NCI-H524 (cell line): ENCODE measurements around the gene LENG8.
"Not testable (repeated sequence)": the region's sequence is repeated elsewhere in the genome, so short reads cannot be mapped to it uniquely, and the experiment has no call there.

Experiments used
- DNase-seq, 2 experiments: peaks; one replicate each; lab custom pipeline; 2025; lab: John Stamatoyannopoulos, UW

The LENG8 gene

DNA sequence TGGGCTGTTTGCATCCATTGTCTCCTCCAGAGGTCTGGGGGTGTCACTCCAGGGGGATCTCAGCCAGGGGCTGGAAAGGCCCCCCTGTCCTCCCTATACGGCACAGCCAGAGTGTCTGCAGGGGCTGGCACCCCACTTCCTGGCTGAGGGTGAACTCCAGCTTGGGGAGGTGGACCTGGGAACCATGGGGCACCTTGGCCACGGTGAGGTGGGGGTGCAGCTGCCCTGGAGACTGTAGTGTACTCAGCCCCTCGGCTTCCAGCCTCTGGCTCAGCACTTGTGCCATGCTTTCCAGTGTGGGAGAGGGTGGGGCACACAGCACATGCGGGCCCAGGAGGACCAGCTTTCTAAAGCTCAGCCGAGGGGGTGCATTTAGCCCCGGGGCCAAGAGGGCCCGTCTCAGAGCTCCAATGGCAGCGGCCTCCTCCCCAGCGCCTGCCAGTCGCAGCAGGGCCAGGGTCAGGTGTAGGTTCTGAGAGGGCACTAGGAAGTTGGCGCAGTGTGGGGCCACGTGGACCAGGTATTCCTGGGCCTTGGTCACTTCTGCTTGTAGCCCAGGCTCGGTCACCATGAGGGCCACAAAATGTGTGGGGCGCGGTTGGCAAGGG is 13.2 kb downstream of the LENG8 start:
- DNase-seq, result no peak

DNA sequence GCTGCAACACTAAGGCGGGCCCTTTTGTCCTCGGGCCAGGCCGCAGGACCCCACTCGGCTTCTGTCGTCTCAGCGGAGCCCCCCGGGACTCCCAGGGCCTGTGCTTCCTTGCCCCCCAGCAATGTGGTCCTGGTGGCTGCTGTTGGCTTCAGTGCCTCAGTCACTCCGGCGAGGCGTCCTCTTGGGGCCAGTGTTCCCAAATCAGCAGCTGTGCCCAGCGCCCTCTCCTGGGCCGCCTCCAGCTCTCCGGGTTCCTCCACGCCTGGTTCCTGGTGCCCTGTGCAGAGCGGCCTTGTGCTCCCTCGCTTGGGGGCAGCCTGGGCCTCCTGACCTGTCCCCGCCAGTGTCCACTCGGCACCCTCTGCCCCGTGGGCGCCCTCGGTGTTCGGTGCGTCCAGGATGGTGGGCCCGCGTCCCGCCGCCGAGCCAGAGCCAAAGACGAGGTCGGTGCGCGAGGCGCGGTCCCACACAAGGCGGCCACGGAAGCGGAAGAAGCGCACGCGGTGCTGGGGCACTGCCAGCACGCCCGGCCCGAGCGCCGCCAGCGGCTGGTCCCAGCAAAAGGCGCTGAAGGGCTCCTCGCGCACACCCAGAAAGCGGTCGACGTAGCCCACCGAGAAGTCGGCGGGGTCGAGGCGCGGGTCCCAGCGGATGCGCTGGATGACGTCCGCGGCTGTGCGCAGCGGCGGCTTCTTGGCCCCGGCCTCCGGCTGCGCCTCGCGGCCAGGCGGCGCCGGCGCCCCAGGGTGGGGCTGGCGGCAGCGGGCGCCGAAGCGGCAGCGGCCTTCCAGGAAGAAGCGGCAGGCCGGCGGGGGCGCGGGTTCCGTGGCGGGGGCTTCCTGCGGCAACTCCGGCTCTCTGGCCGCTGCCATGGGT is 13.9 kb downstream of the LENG8 start:
- DNase-seq, result peak; percentile 60 to 70

DNA sequence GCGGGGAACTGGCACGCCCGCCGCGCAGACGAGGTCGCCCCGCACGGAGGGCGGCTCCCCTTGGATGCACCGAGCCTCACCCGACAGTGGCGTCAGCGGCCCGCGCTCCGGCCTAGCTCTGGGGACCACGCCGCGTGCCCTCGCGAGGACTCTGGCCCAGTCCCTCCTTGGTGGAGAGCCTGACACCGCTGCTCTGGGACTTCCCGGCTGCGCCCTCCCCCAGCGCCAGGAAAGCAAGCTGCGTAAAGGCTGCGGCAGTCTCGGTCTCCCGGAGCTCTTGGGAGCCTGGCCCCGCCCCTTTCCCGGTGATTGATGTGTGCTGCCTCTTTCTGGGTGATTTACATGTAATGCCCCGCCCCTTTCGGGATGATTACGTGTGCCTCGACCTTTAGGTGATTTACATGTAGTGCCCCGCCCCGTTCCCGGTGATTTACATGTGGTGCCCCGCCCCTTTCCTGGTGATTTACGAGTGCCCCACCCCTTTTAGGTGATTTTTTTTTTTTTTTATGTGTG is 14.6 kb downstream of the LENG8 start, which contains the start of gene LENG9:
LENG9 (minus strand) TSS at position 248 of the 513 bp plus-strand sequence. CDS start 252 bp downstream, outside the sequence.
- DNase-seq, result peak; percentile 62 to 76

DNA sequence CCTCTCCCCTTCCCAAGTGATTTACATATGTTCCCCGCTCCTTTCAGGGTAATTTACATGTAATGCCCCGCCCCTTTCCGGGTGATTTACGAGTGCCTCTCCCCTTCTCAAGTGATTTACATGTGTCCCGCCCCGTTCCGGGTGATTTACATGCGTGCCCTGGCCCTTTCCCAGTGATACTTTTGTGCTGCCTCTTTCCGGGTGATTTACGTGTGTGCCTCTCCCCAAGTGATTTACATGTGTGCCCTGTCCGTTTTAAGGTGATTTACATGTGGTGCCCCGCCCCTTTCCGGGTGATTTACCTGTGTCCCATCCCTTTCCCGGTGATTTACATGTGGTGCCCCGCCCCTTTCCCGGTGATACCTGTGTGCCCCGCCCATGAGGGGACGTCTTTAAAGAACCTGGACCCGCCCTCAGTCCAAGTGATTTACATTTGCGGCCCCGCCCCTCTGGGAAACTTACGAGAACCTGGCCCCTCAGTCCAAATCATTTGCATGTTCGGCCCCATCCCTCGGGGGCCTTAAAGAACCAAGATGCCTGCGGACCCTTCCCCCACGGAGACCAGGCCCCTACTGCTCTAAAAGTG is 15.1 kb downstream of the LENG8 start:
- peak in 1 of 2 experiments; percentile 65 for DNase-seq

DNA sequence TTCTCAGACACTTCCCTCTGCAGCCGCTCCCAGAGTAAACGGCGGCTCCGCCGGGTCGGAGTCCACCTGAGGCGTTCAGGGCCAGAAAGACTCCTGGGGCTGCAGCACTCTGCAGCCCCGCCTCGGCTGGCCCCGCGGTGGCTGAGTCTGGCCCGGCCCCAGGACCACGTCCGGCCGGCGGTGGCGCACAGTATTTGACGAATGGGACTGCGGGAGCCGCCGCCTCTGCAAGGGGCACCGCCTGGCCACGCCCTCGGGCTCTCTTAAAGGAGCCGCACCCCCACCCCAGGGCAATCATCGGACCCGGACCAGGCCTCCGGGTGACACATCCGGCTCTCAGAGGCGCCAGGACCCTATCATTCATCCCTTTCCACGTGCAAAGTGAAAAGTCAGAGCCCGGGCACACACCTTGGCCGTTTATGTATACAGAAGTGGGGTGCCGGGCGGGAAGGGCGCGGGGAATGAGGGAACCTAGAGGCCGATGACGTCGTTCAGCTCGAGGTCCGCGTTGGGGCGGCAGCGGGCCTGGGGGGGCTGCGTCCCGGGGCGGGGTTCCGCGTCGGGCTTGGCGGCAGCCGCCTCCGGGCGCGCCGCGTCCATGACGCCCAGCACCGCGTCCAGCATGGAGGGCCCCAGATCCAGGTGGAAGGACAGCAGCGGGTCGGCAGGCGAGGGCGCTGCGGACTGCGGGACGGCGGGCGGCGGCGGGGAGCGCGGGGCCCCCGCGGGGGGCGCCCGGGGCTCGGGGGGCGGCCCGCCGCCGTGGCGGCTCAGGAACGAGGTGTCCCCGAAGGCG is 15.8 kb downstream of the LENG8 start:
- DNase-seq, result peak; percentile 59 to 77

DNA sequence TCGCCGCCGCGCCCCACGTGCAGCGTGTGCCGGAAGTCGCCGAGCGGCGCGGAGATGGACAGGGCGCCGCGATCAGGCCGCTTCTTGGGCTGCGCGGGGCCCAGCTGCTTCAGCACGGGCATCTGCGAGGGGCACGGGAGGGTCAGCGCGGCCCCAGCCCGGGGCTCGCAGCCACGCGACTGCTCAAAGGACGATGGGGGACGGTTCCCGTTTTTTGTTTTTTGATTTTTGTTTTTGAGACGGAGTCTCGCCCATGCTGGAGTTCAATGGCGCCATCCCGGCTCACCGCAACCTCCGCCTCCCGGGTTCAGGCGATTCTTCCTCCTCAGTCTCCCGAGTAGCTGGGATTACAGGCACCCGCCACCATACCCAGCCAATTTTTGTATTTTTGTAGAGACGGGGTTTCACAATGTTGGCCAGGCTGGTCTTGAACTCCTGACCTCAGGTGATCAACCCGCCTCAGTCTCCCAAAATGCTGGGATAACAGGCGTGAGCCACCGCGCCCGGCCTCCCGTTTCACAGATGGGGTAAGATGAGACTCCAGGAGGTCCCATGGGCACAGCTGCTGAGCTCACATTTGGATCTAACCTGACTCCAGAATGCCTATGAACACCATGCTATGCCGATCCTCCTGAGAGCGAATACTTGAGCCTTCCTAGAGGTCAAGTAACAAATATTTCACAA is 16.6 kb downstream of the LENG8 start:
- no peak for DNase-seq

DNA sequence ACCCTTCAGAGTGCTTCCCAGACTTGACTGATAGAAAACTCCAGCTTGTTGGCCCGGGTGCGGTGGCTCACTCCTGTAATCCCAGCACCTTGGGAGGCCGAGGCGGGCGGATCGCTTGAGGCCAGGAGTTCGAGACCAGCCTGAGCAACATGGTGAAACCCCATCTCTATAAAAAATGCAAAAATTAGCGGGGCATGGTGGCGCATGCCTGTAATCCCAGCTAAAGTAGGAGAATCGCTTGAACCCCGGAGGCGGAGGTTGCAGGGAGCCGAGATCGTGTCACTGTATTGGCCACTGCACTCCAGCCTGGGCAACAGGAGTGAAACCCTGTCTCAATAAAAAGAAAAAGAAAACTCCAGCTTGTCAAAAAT is 17.1 kb downstream of the LENG8 start:
- not testable (repeated sequence) for DNase-seq

DNA sequence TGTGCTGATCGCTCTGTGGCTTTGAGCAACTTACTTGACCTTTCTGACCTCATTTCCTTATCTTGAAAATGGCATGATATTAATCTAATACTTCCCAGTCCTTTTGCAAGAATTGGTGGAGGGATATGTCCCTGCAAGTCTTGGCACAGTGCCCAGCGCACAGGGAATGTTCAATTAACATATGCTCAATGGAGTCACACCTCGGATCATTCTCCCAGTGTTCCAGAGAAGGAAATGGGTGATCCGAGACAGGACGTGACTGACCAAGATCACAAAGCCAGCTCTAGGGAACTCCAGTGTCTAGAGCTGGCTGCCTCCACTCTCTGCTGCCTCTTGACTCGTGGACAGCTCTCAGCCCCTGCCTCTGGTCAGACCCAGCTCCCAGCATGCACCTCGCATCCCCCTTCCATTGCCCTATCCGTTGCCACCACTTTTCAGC is 20.5 kb downstream of the LENG8 start:
- peak in 1 of 2 experiments; percentile 28 for DNase-seq

DNA sequence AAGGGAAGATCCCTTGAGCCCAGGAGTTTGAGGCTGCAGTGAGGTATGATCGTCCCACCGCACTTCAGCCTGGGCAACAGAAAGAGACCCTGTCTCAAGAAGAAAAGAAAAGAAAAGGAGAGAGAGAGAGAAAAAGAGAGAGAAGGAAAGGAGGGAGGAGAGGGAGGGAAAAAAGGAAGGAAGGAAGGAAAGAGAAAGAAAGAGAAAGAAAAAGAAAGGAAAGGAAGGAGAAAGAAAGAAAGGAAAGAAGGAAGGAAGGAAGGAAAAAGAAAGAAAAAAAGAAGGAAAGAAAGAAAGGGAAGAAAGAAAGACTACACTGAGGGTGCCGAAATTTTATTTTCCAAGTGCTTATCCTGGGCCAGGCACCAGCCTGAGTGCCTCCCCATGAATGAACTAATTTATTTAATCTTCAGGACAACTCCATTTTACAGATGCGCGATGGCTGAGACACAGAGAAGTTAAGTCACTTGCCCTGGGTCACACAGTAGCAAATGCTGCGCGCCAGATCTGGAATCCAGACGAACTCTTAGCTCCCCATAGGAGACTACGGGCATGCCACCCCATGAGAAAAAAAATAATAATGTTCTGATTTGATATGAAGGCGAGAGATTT is 21.4 kb downstream of the LENG8 start:
- DNase-seq, result no peak

DNA sequence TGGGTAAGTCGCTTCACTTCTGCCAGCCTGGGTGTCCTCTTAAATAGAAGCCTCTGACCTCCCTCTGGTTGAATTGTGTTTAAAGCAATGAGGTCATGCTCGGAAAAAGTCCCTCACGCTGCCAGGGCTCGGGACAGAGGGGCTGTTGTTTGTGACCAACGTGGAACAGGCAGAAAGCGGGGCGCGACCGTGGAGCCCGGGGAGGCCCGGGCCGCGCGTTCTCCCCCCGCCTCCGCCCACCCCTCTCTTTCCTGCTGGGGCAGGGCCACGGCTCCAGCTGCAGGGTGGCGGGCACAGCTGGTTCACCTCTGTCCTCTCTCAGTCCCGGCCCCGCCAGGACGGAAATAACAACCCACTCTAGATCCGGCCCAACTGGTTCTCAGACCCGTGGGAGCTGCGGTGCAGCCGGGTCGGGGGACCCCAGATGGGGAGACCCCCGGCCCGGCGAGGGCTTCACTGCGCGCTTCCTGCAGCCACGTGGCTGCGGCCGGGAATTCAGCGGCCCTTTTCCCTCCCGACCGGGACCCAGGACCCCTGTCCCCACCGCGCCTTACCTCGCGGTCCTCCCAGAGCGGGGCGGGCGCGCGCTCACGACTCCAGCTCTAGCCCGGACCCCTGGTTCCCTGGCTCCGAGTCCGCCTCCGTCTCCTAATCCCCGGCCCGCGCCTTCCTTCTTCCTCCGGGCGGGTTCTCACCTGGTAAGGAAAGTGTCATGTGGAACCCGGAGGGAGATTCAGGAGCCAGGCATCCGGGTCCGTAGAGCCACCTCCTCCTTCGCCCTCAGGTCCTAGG is 22.2 kb downstream of the LENG8 start:
- DNase-seq, result no peak

DNA sequence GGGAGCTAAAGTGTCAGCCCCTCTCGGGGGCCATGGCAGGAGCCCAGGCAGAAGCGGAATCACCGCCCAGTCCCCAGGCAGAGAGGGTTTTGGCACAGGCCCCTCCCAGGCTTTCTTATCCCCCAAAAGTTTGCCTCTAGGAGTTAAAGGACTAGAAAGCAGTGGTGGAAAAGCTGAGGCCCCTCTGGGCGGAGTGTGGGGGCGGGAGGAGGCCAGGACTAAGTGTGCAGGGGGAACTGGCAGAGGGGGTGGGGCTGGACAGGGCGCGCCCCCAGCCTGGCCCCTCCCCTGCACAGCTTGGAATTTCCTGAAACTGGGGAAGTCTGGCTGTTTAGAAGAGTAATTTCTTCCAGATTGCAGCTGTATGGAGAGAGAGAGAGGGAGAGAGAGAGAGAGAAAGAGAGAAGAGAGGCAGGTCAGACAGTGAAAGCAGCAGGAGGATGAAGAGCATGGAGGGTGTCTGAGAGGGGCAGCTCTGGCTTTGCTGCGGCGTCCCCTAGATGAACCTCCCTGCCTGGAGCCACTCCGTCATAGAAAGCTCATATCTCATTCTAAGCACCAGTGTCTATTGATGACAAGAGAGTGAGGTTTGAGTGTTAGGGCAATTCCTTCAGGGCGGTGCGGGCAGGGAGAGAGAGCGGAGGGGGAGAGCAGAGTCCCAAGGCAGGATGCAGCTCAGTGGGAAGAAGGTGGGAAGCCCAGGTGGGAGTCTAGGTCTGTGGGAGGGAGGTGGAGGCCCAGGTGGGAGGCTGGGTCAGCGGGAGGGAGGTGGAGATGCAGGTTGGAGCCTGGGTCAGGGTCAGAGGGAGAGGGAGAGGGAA is 24.3 kb downstream of the LENG8 start, which contains the start of gene CDC42EP5:
CDC42EP5 (minus strand) TSS at position 226 of the 821 bp plus-strand sequence. CDS start 7,749 bp downstream, outside the sequence.
- DNase-seq, result no peak

DNA sequence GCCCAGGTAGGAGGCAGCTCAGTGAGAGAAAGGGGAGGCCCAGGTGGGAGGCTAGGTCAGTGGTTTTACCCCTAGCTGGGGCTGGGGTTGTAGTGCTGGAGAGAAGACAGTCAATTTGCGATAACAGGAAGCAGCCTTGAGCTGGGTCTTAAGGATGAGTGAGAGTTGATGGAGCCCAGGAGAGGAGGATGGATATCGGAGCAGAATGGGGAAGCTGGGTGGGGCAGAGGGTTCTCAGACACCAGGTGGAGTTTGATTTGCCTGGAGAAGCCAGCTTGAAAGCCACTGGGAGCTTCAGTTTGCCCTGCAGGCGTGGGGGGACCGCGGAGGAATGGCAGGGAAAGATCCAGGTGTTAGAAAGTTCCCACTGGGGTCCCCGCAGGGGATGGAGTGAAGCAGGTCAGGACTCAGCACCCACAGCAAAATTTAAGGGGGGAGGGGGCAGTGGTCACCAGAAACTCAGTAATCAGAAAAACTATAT is 24.9 kb downstream of the LENG8 start:
- DNase-seq, result no peak

DNA sequence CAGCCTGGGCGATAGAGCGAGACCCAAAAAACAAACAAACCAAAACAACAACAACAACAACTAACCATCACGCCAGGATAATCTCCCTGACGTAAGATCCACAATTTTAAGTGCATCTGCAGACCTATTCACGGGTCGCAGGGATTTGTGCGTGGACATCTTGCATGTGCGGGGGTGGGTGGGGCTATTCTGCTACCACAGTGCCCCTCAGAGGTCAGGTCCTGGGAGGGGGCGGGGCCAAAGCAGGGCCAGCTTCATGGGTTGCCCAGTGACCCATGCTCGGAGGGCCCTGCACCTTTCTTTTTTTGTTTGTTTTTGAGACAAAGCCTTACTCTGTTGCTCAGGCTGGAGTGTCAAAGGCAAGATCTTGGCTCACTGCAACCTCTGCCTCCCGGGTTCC is 26.7 kb downstream of the LENG8 start:
- no peak for DNase-seq

DNA sequence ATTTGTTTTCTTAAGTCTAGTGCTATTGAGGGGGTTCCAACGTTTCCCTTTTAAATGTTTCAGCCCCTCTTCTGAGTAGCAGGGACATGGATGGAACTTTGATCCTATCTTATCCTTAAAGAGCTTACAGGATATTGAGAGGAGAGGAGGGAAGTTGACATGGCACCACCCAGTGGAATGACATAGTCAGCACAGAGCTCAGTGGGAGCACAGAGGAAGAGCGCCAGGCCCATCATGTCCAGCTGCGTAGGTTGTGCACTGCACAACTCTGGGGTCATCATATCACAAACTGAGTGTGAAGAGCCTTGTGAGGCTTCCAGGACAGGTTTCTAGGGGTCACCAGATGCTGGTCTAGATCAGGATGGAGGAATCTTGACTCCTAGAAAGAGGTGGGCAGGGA is 28.7 kb downstream of the LENG8 start:
- no peak for DNase-seq

DNA sequence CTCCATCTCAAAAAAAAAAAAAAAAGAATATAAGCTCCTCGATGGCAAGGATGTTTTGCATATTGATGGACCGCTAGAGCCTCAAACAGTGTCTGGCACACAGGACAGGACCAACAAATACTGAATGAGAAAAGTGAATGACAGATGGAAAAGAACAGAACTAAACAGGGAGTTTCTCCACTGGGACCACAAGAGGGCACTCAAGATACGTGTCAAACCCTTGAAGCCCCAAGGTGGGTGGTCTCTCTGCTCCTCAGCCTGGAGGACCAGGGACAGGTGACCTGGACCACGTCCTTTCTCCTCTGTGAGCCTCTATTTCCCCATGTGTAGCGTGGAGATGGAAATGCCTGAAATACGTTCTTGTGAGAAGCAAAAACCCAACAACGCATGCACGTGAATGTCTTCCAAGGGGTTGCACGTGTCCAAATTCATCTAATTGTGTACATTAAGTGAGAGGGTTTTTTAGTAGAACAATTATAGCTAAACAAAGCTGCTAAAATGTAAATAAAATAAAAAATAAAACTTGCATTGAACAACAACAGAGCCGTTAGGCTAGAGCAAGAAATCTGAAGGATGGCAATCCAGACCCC is 29.8 kb downstream of the LENG8 start:
- peak; percentile 60 to 70 for DNase-seq

DNA sequence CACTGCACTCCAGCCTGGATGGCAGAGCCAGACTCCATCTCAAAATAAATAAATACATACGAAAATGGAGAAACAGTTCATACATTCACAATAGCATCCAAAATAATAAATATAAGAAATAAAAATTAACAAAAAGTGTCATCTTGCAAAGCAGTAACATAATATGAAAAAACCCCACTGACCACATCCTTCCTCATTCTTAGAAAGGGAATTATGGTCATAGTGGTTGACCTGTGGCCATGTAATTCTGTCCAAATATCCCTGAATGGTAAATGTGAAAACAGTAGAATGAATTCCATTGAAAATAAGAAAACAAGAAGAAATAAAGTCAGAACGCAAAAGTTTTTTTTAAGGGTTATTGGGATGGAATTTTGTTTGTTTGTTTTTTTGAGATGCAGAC is 31.1 kb downstream of the LENG8 start:
- no peak for DNase-seq

DNA sequence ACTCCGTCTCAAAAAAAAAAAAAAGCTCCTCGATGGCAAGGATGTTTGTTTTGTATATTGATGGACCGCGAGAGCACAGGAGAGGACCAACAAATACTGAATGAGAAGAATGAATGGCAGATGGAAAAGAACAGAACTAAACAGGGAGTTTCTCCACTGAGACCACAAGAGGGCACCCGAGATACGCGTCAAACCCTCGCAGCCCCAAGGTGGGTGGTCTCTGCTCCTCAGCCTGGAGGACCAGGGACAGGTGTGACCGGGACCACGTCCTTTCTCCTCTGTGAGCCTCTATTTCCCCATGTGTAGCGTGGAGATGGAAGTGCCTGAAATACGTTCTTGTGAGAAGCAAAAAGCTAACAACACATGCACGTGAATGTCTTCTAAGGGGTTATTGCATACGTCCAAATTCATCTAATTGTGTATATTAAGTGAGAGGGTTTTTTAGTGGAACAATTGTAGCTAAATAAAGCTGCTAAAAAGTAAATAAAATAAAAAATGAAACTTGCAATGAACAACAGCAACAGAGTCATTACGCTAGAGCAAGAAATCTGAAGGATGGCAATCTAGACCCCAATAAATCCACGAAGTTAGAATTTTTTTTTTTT is 32.4 kb downstream of the LENG8 start:
- DNase-seq, result peak; percentile 62 to 67

DNA sequence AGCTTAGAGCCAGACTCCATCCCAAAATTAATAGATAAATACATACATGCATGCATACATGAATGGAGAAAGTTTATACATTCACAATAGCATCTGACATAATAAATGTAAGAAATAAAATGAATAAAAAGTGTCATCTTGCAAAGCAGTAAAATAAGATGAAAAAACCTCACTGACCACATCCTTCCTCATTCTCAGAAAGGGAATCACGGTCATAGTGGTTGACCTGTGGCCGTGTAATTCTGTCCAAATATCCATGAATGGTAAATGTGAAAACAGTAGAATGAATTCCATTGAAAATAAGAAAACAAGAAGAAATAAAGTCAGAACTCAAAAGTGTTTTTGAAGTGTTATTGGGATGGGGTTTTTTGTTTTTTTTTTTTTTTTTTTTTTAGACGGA is 33.9 kb downstream of the LENG8 start:
- no peak for DNase-seq
